PC-3 (cell line): ENCODE results near the gene EDNRB. TPM values are rescaled to one million over a fixed set of nuclear protein-coding genes. Genes with fewer than 3 reads are reported as not detected.

Experiments used
- ATAC-seq: fragments of 200-7000 bp; cut with Tn5 transposase; 2 replicates; pipeline ENCODE4 v1.9.1; 2020; ENCODE audit warnings: mild to moderate bottlenecking, moderate library complexity
- BruUV-seq: library from RNA; stranded (reverse); fragments of 400-500 nt; replicated peaks from 2 replicates; lab custom pipeline; 2021; lab: Mats Ljungman, UMichigan
- CTCF ChIA-PET: fragments of 300-600 bp; sonication (Branson Sonifier 250); formaldehyde crosslinking; loops from one replicate; lab custom pipeline; 2022; ENCODE audit warnings: antibody characterized with exemption; lab: Charles Lee
- POLR2A ChIA-PET: fragments of 300-600 bp; sonication (Branson Sonifier 250); formaldehyde crosslinking; loops from one replicate; lab custom pipeline; 2022; ENCODE audit warnings: antibody characterized with exemption; ENCODE audit not compliant: unreplicated experiment; lab: Charles Lee
- DNase-seq: peaks from one replicate; pipeline ENCODE4 v3.0.0-alpha.2; 2015
- H2AFZ ChIP-seq: fragments of 300-600 bp; sonication (generic); 2 replicates; pipeline ENCODE4 v1.6.0; 2016; ENCODE audit warnings: antibody characterized with exemption, low read length
- H3F3A ChIP-seq: fragments of 300-600 bp; sonication (generic); one replicate; pipeline ENCODE4 v1.6.0; 2017; ENCODE audit warnings: antibody characterized with exemption, low read length, control low read depth, mild to moderate bottlenecking; ENCODE audit not compliant: unreplicated experiment
- H3K27ac ChIP-seq: fragments of 300-600 bp; sonication (generic); 2 replicates; pipeline ENCODE4 v1.5.1; 2016; ENCODE audit warnings: mild to moderate bottlenecking, low read length
- H3K27me3 ChIP-seq: fragments of 300-600 bp; sonication (generic); 2 replicates; pipeline ENCODE4 v1.6.1; 2016; ENCODE audit warnings: low read length, mixed read lengths
- H3K36me3 ChIP-seq: fragments of 300-600 bp; sonication (generic); 2 replicates; pipeline ENCODE4 v1.6.1; 2016; ENCODE audit warnings: low read depth, mixed run types, low read length, mixed read lengths
- H3K4me1 ChIP-seq: fragments of 300-600 bp; sonication (generic); 2 replicates; pipeline ENCODE4 v1.5.1; 2016; ENCODE audit warnings: low read length; ENCODE audit not compliant: insufficient read depth
- H3K4me2 ChIP-seq: fragments of 300-600 bp; sonication (generic); 2 replicates; pipeline ENCODE4 v1.6.0; 2016; ENCODE audit warnings: low read length
- H3K4me3 ChIP-seq: fragments of 300-600 bp; sonication (generic); 2 replicates; pipeline ENCODE4 v1.5.1; 2016; ENCODE audit warnings: mild to moderate bottlenecking, low read length, mixed read lengths
- H3K79me2 ChIP-seq: fragments of 300-600 bp; sonication (generic); 2 replicates; pipeline ENCODE4 v1.6.1; 2017; ENCODE audit warnings: low read length, mixed read lengths
- H3K9ac ChIP-seq: fragments of 300-600 bp; sonication (generic); 2 replicates; pipeline ENCODE4 v1.6.0; 2016; ENCODE audit warnings: mild to moderate bottlenecking, low read length
- H3K9me2 ChIP-seq: fragments of 300-600 bp; sonication (generic); replicated peaks from 2 replicates; pipeline ENCODE4 v1.6.1; 2016; ENCODE audit warnings: mixed run types, low read length, mixed read lengths
- H3K9me3 ChIP-seq: fragments of 300-600 bp; sonication (generic); 2 replicates; pipeline ENCODE4 v1.6.1; 2016; ENCODE audit warnings: low read length, mixed read lengths
- H4K20me1 ChIP-seq: fragments of 300-600 bp; sonication (generic); 2 replicates; pipeline ENCODE4 v1.6.1; 2016; ENCODE audit warnings: low read length, mixed read lengths
- CTCF ChIP-seq: fragments of 300-600 bp; sonication (generic); conservative IDR thresholded peaks from 2 replicates; pipeline ENCODE4 v1.5.1; 2017; ENCODE audit warnings: antibody characterized with exemption, low read depth, mild to moderate bottlenecking, low read length
- EZH2 ChIP-seq: fragments of 300-600 bp; sonication (generic); IDR thresholded peaks from one replicate; pipeline ENCODE4 v1.6.1; 2017; ENCODE audit warnings: antibody characterized with exemption, mild to moderate bottlenecking, low read length; ENCODE audit not compliant: unreplicated experiment
- EZH2phosphoT487 ChIP-seq: fragments of 300-600 bp; sonication (generic); IDR thresholded peaks from 2 replicates; pipeline ENCODE4 v1.6.1; 2018; ENCODE audit warnings: mild to moderate bottlenecking, antibody characterized with exemption, low read length, borderline replicate concordance
- intact Hi-C: fragments of 100-400 bp; cut with micrococcal nuclease; formaldehyde crosslinking; loops from 2 replicates; pipeline ENCODE4 v1.9.0; 2023
- total RNA-seq: library from RNA; depleted of rRNA; stranded (reverse); fragments of >200 nt; gene quantifications from 2 replicates; pipeline ENCODE4 v1.2.3, GENCODE V29; 2014; rRNA removed

Gene EDNRB
- total RNA-seq, 1 experiment from 2014 or later: not detected

GRCh38 chr13:77846173-77846572 is 72.5 kb downstream of the EDNRB start:
- Histone ChIP-seq H3F3A (no peaks in the 10 kb centered on the region), H2AFZ (no peak overlapping the region), H3K4me3 (no peak overlapping the region), H3K9me3 (no peaks in the 10 kb centered on the region), H3K36me3 (no peaks in the 10 kb centered on the region), H3K9ac (no peak overlapping the region), H3K4me2 (no peak overlapping the region), H4K20me1 (no peaks in the 10 kb centered on the region), H3K9me2 (no peaks in the 10 kb centered on the region), H3K79me2 (no peaks in the 10 kb centered on the region), H3K4me1 (no peaks in the 10 kb centered on the region), H3K27me3 (no peaks in the 10 kb centered on the region), H3K27ac (no peak overlapping the region)
- no peak for ATAC-seq
- TF ChIP-seq EZH2: no peak
- no peak for TF ChIP-seq CTCF
- TF ChIP-seq EZH2phosphoT487: no peak
- no TSS peak for BruUV-seq
- no peak for DNase-seq
- ChIA-PET POLR2A (no interaction called here), CTCF (no interaction called here)
- intact Hi-C loops: no loop called here

Other genes with a start within 250 kb of the EDNRB start
- 5.0 and 12.7 TPM in 2 replicates for gene SLAIN1, start 221.1 kb downstream of the EDNRB start, total RNA-seq